Liver (tissue), 9 donors: Measurements from ENCODE around the gene PHOX2A. TPM values are rescaled to one million over a fixed set of nuclear protein-coding genes. Genes with fewer than 3 reads are reported as not detected.

Experiments used
- DNase-seq: peaks from one replicate; pipeline ENCODE4 v3.0.0-alpha.2; 2017; ENCODE audit warnings: low spot score
- H3K27ac ChIP-seq, 2 donors: one replicate each; pipeline ENCODE4 v1.7.0; 2013; ENCODE audit warnings: inconsistent platforms in 2 of 2, low read length in 2 of 2, control low read depth in 1 of 2, low read depth in 1 of 2, mild to moderate bottlenecking in 1 of 2
- H3K27me3 ChIP-seq, 4 donors: one replicate each; pipeline versions ENCODE4 v1.6.1 to v1.7.0; 2013; ENCODE audit warnings: low read length in 3 of 4, inconsistent platforms in 1 of 4, mild to moderate bottlenecking in 1 of 4, moderate library complexity in 1 of 4; ENCODE audit not compliant: control insufficient read depth in 4 of 4, insufficient read depth in 4 of 4
- H3K36me3 ChIP-seq, 4 donors: one replicate each; pipeline versions ENCODE4 v1.6.1 to v1.7.0; 2013; ENCODE audit warnings: low read length in 3 of 4, mild to moderate bottlenecking in 3 of 4, low read depth in 1 of 4, moderate library complexity in 1 of 4; ENCODE audit not compliant: control insufficient read depth in 4 of 4, insufficient read depth in 3 of 4
- H3K4me1 ChIP-seq, 4 donors: one replicate each; pipeline versions ENCODE4 v1.6.1 to v1.7.0; 2013; ENCODE audit warnings: low read length in 3 of 4, mild to moderate bottlenecking in 3 of 4, moderate library complexity in 1 of 4; ENCODE audit not compliant: control insufficient read depth in 4 of 4, insufficient read depth in 4 of 4
- H3K4me3 ChIP-seq, 3 donors: one replicate each; pipeline versions ENCODE4 v1.6.1 to v1.7.0; 2013; ENCODE audit warnings: low read length in 3 of 3, control low read depth in 1 of 3, low read depth in 1 of 3, mild to moderate bottlenecking in 1 of 3
- H3K9ac ChIP-seq, 2 donors: one replicate each; pipeline ENCODE4 v1.7.0; 2013; ENCODE audit warnings: low read length in 2 of 2, mild to moderate bottlenecking in 2 of 2, moderate library complexity in 2 of 2, control low read depth in 1 of 2, low read depth in 1 of 2
- H3K9me3 ChIP-seq, 4 donors: one replicate each; pipeline versions ENCODE4 v1.6.1 to v1.7.0; 2013; ENCODE audit warnings: low read length in 3 of 4; ENCODE audit not compliant: control insufficient read depth in 4 of 4
- EGR1 ChIP-seq, 2 donors: IDR thresholded peaks; 2 replicates each; pipeline ENCODE4 v1.6.1; 2016 to 2018; ENCODE audit warnings: antibody characterized with exemption in 2 of 2, low read depth in 2 of 2
- HNF4A ChIP-seq, 2 donors: conservative IDR thresholded peaks; 2 replicates each; pipeline ENCODE4 v1.6.1; 2016; ENCODE audit warnings: antibody characterized with exemption in 2 of 2, mild to moderate bottlenecking in 2 of 2
- HNF4G ChIP-seq: IDR thresholded peaks from 2 replicates; pipeline ENCODE4 v1.6.1; 2016; ENCODE audit warnings: antibody characterized with exemption
- JUND ChIP-seq, 2 donors: IDR thresholded peaks; 2 replicates each; pipeline ENCODE4 v1.6.1; 2016; ENCODE audit warnings: antibody characterized with exemption in 2 of 2
- NR2F2 ChIP-seq: IDR thresholded peaks from 2 replicates; pipeline ENCODE4 v1.6.1; 2016; ENCODE audit warnings: antibody characterized with exemption
- RAD21 ChIP-seq, 2 donors: IDR thresholded peaks; 2 replicates each; pipeline ENCODE4 v1.6.1; 2016; ENCODE audit warnings: antibody characterized with exemption in 2 of 2, mild to moderate bottlenecking in 2 of 2
- RXRA ChIP-seq, 2 donors: IDR thresholded peaks; 2 replicates each; pipeline ENCODE4 v1.6.1; 2017 to 2018; ENCODE audit warnings: antibody characterized with exemption in 2 of 2, mild to moderate bottlenecking in 1 of 2
- SP1 ChIP-seq: IDR thresholded peaks from 2 replicates; pipeline ENCODE4 v1.6.1; 2018; ENCODE audit warnings: antibody characterized with exemption, mild to moderate bottlenecking
- TAF1 ChIP-seq: conservative IDR thresholded peaks from 2 replicates; pipeline ENCODE4 v1.6.1; 2016; ENCODE audit warnings: antibody characterized with exemption, mild to moderate bottlenecking
- YY1 ChIP-seq: IDR thresholded peaks from 2 replicates; pipeline ENCODE4 v1.6.1; 2016; ENCODE audit warnings: antibody characterized with exemption, mild to moderate bottlenecking
- WGBS: extraction: QIAGEN DNeasy Blood & Tissue Kit; methylation state at CpG from one replicate; pipeline ENCODE4 v1.1.7; 2013; 5-methylcytosine and 5-hydroxymethylcytosine counted together
- polyA plus RNA-seq, 2 donors: library from polyadenylated mRNA; stranded (reverse) in 1 of 2; unstranded in 1 of 2; fragments of 200-250 nt in 1 of 2; fragments of >200 nt in 1 of 2; fragmentation: Nextera tagmentation in 1 of 2; extraction: Ambion mirVana in 1 of 2; gene quantifications; one replicate each; pipeline versions ENCODE4 v1.2.1 to v1.2.3, GENCODE V29; 2013 to 2015
- total RNA-seq, 2 donors: library from RNA; depleted of rRNA; stranded (reverse); fragments of >200 nt; gene quantifications; one replicate each; pipeline ENCODE4 v1.2.3, GENCODE V29; 2014
- TF ChIP-seq, protein P1 (sequence below): IDR thresholded peaks from 2 replicates; pipeline ENCODE4 v1.6.1; 2016; ENCODE audit warnings: antibody characterized with exemption, mild to moderate bottlenecking
- TF ChIP-seq, protein P2 (sequence below): IDR thresholded peaks from 2 replicates; pipeline ENCODE4 v1.6.1; 2016; ENCODE audit warnings: antibody characterized with exemption
- TF ChIP-seq, protein P3 (sequence below): IDR thresholded peaks from 2 replicates; pipeline ENCODE4 v1.6.1; 2016; ENCODE audit warnings: antibody characterized with exemption
- TF ChIP-seq, protein P4 (sequence below): fragments of 150-350 bp; IDR thresholded peaks from 2 replicates; pipeline ENCODE4 v1.5.1; 2017; ENCODE audit warnings: improper control_type of control experiment, low read depth, low read length; ENCODE audit not compliant: missing input control
- donor health status: healthy.
- donor health status: healthy.
- donor health status: healthy.
- donor health status: healthy.
- donor health status: healthy.

Gene PHOX2A
- total and polyA plus RNA-seq, 4 donors: not detected

DNA sequence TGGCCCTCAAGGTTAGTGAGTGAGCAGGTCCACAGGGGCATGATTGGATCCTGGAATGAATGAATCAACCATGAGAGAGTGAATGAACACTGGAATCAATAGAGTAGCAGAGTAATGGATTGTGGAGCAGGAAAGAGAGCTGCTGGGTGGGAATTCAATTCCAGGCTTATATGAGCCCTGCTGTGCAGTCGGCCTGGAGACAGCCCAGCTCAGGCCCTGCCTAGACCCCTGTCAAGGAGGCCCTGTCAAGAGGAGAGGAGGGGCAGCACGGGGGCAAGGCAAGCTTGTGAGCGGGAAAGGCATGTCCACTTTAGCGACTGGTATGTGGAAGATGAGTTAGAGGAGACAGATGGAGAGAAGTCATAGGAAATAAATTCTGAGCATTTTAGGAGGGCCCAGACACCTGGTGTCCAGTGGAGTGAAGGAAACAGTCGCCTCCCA, 53.3 kb downstream of the PHOX2A start:
- H3K27me3 ChIP-seq: no peaks in the 10 kb centered on the region
- H3K36me3 ChIP-seq: no peaks in the 10 kb centered on the region
- no peak overlapping the region for H3K4me3 ChIP-seq
- no peaks in the 10 kb centered on the region for H3K4me1 ChIP-seq
- no peak for DNase-seq
- H3K9ac ChIP-seq: no peak overlapping the region
- 95% methylated on average over 5 of the region's 5 CpGs for WGBS
- no peak overlapping the region for H3K27ac ChIP-seq
- TF ChIP-seq HNF4A (conservative IDR thresholded peaks at IDR 0.05) (no peak), TAF1 (no peak), NR2F2 (no peak), RXRA (IDR thresholded peaks at IDR 0.05) (no peak), YY1 (no peak), SP1 (no peak), JUND (IDR thresholded peaks at IDR 0.05) (no peak), HNF4G (no peak), EGR1 (IDR thresholded peaks at IDR 0.05; ENCODE audit: low read depth in 2 of 2) (no peak), RAD21 (IDR thresholded peaks at IDR 0.05) (no peak)
- TF ChIP-seq, protein P1, sequence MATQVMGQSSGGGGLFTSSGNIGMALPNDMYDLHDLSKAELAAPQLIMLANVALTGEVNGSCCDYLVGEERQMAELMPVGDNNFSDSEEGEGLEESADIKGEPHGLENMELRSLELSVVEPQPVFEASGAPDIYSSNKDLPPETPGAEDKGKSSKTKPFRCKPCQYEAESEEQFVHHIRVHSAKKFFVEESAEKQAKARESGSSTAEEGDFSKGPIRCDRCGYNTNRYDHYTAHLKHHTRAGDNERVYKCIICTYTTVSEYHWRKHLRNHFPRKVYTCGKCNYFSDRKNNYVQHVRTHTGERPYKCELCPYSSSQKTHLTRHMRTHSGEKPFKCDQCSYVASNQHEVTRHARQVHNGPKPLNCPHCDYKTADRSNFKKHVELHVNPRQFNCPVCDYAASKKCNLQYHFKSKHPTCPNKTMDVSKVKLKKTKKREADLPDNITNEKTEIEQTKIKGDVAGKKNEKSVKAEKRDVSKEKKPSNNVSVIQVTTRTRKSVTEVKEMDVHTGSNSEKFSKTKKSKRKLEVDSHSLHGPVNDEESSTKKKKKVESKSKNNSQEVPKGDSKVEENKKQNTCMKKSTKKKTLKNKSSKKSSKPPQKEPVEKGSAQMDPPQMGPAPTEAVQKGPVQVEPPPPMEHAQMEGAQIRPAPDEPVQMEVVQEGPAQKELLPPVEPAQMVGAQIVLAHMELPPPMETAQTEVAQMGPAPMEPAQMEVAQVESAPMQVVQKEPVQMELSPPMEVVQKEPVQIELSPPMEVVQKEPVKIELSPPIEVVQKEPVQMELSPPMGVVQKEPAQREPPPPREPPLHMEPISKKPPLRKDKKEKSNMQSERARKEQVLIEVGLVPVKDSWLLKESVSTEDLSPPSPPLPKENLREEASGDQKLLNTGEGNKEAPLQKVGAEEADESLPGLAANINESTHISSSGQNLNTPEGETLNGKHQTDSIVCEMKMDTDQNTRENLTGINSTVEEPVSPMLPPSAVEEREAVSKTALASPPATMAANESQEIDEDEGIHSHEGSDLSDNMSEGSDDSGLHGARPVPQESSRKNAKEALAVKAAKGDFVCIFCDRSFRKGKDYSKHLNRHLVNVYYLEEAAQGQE: no peak
- TF ChIP-seq, protein P2, sequence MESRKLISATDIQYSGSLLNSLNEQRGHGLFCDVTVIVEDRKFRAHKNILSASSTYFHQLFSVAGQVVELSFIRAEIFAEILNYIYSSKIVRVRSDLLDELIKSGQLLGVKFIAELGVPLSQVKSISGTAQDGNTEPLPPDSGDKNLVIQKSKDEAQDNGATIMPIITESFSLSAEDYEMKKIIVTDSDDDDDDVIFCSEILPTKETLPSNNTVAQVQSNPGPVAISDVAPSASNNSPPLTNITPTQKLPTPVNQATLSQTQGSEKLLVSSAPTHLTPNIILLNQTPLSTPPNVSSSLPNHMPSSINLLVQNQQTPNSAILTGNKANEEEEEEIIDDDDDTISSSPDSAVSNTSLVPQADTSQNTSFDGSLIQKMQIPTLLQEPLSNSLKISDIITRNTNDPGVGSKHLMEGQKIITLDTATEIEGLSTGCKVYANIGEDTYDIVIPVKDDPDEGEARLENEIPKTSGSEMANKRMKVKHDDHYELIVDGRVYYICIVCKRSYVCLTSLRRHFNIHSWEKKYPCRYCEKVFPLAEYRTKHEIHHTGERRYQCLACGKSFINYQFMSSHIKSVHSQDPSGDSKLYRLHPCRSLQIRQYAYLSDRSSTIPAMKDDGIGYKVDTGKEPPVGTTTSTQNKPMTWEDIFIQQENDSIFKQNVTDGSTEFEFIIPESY: no peak
- TF ChIP-seq, protein P3, sequence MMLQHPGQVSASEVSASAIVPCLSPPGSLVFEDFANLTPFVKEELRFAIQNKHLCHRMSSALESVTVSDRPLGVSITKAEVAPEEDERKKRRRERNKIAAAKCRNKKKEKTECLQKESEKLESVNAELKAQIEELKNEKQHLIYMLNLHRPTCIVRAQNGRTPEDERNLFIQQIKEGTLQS: no peak
- TF ChIP-seq, protein P4, sequence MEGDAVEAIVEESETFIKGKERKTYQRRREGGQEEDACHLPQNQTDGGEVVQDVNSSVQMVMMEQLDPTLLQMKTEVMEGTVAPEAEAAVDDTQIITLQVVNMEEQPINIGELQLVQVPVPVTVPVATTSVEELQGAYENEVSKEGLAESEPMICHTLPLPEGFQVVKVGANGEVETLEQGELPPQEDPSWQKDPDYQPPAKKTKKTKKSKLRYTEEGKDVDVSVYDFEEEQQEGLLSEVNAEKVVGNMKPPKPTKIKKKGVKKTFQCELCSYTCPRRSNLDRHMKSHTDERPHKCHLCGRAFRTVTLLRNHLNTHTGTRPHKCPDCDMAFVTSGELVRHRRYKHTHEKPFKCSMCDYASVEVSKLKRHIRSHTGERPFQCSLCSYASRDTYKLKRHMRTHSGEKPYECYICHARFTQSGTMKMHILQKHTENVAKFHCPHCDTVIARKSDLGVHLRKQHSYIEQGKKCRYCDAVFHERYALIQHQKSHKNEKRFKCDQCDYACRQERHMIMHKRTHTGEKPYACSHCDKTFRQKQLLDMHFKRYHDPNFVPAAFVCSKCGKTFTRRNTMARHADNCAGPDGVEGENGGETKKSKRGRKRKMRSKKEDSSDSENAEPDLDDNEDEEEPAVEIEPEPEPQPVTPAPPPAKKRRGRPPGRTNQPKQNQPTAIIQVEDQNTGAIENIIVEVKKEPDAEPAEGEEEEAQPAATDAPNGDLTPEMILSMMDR: no peak
- H3K9me3 ChIP-seq: no peaks in the 10 kb centered on the region

DNA sequence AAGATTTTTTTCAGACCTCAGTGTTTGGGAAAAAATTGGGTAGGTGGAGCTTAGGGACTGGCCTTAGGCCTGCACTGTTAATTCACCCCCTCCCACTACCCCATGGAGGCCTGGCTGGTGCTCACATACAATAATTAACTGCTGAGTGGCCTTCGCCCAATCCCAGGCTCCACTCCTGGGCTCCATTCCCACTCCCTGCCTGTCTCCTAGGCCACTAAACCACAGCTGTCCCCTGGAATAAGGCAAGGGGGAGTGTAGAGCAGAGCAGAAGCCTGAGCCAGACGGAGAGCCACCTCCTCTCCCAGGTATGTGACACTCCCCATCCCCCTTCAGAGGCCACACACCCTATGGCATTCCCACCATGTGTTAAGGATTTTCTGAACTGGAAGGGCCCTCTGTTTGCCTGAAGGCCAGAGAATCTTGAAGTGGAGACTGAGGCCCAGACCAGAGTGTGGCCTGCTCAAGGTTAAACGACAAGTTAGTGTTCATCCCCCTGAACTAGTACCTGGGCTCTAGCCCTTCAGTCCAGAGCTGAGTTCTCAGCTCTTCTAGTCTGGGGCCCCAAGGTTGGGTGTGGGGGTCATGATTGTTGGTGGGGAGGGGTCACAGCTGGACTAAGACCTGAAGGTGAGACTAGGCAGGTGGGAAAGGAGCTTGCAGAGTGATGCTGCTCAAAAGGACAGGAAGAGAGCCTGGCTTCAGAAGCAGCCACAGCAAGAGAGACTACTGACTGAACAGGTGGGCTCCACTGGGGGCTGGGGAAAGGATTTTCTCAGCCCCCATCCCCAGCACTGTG, 54.3 kb downstream of the PHOX2A start:
- Histone ChIP-seq H3K4me1 (no peaks in the 10 kb centered on the region), H3K4me3 (no peak overlapping the region), H3K9ac (no peak overlapping the region), H3K27ac (no peak overlapping the region), H3K9me3 (no peaks in the 10 kb centered on the region), H3K27me3 (no peaks in the 10 kb centered on the region), H3K36me3 (no peaks in the 10 kb centered on the region)
- DNase-seq: no peak
- no peak for TF ChIP-seq RAD21 (IDR thresholded peaks at IDR 0.05)
- TF ChIP-seq HNF4G: no peak
- TF ChIP-seq RXRA (IDR thresholded peaks at IDR 0.05): no peak
- WGBS: 87% methylated on average over 3 of the region's 3 CpGs

Other genes with a start within 250 kb of the PHOX2A start
- gene IL18BP, start 245.3 kb downstream of the PHOX2A start, total RNA-seq: 1 to 10 TPM; 2.4 to 5.9 TPM
- 1 to 10 TPM; 2.6 to 6.3 TPM for gene IL18BP, start 245.3 kb downstream of the PHOX2A start, polyA plus RNA-seq
- gene NUMA1, start 163.6 kb downstream of the PHOX2A start, total RNA-seq: 10 to 100 TPM; 55.1 to 93.2 TPM
- 10 to 100 TPM; 19.5 to 29.2 TPM for gene NUMA1, start 163.6 kb downstream of the PHOX2A start, polyA plus RNA-seq
- 1 to 10 TPM; 1.9 to 3.4 TPM for gene LRRC51, start 163.3 kb downstream of the PHOX2A start, total RNA-seq
- 1 to 10 TPM; 2.9 to 3.7 TPM for gene LRRC51, start 163.3 kb downstream of the PHOX2A start, polyA plus RNA-seq
- gene LAMTOR1, start 140.9 kb downstream of the PHOX2A start, total RNA-seq: 10 to 100 TPM; 30.5 to 47.2 TPM
- gene LAMTOR1, start 140.9 kb downstream of the PHOX2A start, polyA plus RNA-seq: 10 to 100 TPM; 70.1 to 74.0 TPM
- under 1 TPM in 1 of 2 donors, not detected in 1; 0.33 TPM for gene TOMT, start 138.3 kb downstream of the PHOX2A start, total RNA-seq
- gene TOMT, start 138.3 kb downstream of the PHOX2A start, polyA plus RNA-seq: not detected
- gene ANAPC15, start 131.5 kb downstream of the PHOX2A start, total RNA-seq: 10 to 100 TPM in 1 of 2 donors, 1 to 10 TPM in 1; 8.4 to 10.4 TPM
- gene ANAPC15, start 131.5 kb downstream of the PHOX2A start, polyA plus RNA-seq: 10 to 100 TPM; 19.6 to 22.4 TPM
- 1 to 10 TPM in 1 of 2 donors, not detected in 1; 2.1 TPM for gene FOLR3, start 108.5 kb downstream of the PHOX2A start, total RNA-seq
- gene FOLR3, start 108.5 kb downstream of the PHOX2A start, polyA plus RNA-seq: under 1 TPM; 0.31 to 0.86 TPM
- under 1 TPM in 1 of 2 donors, not detected in 1; 0.09 TPM for gene FOLR1, start 52.0 kb downstream of the PHOX2A start, total RNA-seq
- gene FOLR1, start 52.0 kb downstream of the PHOX2A start, polyA plus RNA-seq: under 1 TPM; 0.06 to 0.21 TPM
- 10 to 100 TPM in 1 of 2 donors, 1 to 10 TPM in 1; 9.9 to 23.6 TPM for gene FOLR2, start 27.4 kb downstream of the PHOX2A start, total RNA-seq
- gene FOLR2, start 27.4 kb downstream of the PHOX2A start, polyA plus RNA-seq: 10 to 100 TPM in 1 of 2 donors, 1 to 10 TPM in 1; 9.4 to 31.5 TPM
- gene INPPL1, start 19.4 kb downstream of the PHOX2A start, total RNA-seq: 10 to 100 TPM; 18.4 to 29.0 TPM
- 10 to 100 TPM in 1 of 2 donors, 1 to 10 TPM in 1; 7.2 to 15.8 TPM for gene INPPL1, start 19.4 kb downstream of the PHOX2A start, polyA plus RNA-seq
- 10 to 100 TPM; 19.5 to 26.4 TPM for gene CLPB, start 190.4 kb upstream of the PHOX2A start, total RNA-seq
- gene CLPB, start 190.4 kb upstream of the PHOX2A start, polyA plus RNA-seq: 10 to 100 TPM; 15.2 to 18.8 TPM